Mesothelial cell of epicardium (in vitro differentiated cells): ENCODE results near the gene PRDM15. TPM values are rescaled to one million over a fixed set of nuclear protein-coding genes. Genes with fewer than 3 reads are reported as not detected.

Experiments
- DNase-seq, 2 experiments: peaks; one replicate each; pipeline ENCODE4 v3.0.0; 2021; ENCODE audit warnings: low spot score in 2 of 2; ENCODE audit not compliant: unreplicated experiment in 2 of 2
- H3K27ac Mint-ChIP-seq: 2 replicates; pipeline ENCODE4 v1.8.0; 2021; ENCODE audit warnings: mixed read lengths
- H3K27me3 Mint-ChIP-seq: 2 replicates; pipeline ENCODE4 v1.8.0; 2021; ENCODE audit warnings: low read depth, mixed read lengths
- H3K36me3 Mint-ChIP-seq: 2 replicates; pipeline ENCODE4 v1.8.0; 2021; ENCODE audit warnings: mixed read lengths
- H3K4me1 Mint-ChIP-seq: 2 replicates; pipeline ENCODE4 v1.8.0; 2021; ENCODE audit warnings: mixed read lengths
- H3K4me3 Mint-ChIP-seq: 2 replicates; pipeline ENCODE4 v1.8.0; 2021; ENCODE audit warnings: mild to moderate bottlenecking, moderate library complexity, mixed read lengths
- H3K9me3 Mint-ChIP-seq: 2 replicates; pipeline ENCODE4 v1.8.0; 2021; ENCODE audit warnings: mixed read lengths
- CTCF ChIP-seq: fragments of 200-600 bp; sonication (generic); IDR thresholded peaks from one replicate; pipeline ENCODE4 v1.5.0; 2021; ENCODE audit warnings: antibody characterized with exemption; ENCODE audit not compliant: unreplicated experiment
- total RNA-seq: library from RNA; stranded (reverse); gene quantifications from 3 replicates; pipeline ENCODE4 v1.2.1, GENCODE V29; 2021

Gene PRDM15
- total RNA-seq, 1 donor from 2014 or later: 12.0 TPM

DNA sequence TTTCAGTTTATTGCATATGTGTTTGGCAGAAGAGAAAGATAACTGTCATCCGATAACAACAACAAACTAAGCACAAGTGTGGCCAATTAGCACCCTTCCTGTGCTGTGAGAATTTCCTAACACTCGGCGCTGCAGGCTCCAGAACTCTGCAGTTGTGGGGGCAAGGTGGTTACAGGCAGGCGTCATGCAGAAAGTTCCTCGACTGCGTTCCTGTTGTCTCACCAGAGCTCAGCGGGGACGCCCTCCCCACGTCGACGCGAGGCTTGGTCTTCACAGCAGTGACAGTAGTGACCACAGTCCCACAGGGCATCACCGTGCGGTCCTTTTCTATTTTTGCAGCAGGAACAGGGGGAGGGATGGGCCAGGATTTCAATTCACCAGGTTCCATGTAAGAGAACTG, 27.6 kb upstream of the PRDM15 start:
- peaks cover 55% of the 10 kb centered on the region for H3K36me3 Mint-ChIP-seq
- H3K27me3 Mint-ChIP-seq: no peaks in the 10 kb centered on the region
- no peaks in the 10 kb centered on the region for H3K9me3 Mint-ChIP-seq
- no peak for TF ChIP-seq CTCF
- H3K4me3 Mint-ChIP-seq: no peak overlapping the region
- H3K27ac Mint-ChIP-seq: no peak overlapping the region
- H3K4me1 Mint-ChIP-seq: no peaks in the 10 kb centered on the region
- no peak for DNase-seq

GRCh38 chr21:41903559-41904351, 24.6 kb upstream of the PRDM15 start:
- no peak for TF ChIP-seq CTCF
- DNase-seq: no peak
- Mint-ChIP-seq H3K4me1 (no peaks in the 10 kb centered on the region), H3K27ac (no peak overlapping the region), H3K36me3 (peaks cover 48% of the 10 kb centered on the region), H3K9me3 (no peaks in the 10 kb centered on the region), H3K4me3 (no peak overlapping the region), H3K27me3 (no peaks in the 10 kb centered on the region)

- Mint-ChIP-seq H3K4me3 (no peak overlapping the region), H3K27me3 (no peaks in the 10 kb centered on the region), H3K36me3 (peaks cover 50% of the 10 kb centered on the region), H3K27ac (no peak overlapping the region), H3K9me3 (no peaks in the 10 kb centered on the region), H3K4me1 (no peaks in the 10 kb centered on the region)
- TF ChIP-seq CTCF: no peak
- DNase-seq: no peak
These were observed 23.8 kb upstream of the PRDM15 start for GRCh38 chr21:41902946-41903345.

DNA sequence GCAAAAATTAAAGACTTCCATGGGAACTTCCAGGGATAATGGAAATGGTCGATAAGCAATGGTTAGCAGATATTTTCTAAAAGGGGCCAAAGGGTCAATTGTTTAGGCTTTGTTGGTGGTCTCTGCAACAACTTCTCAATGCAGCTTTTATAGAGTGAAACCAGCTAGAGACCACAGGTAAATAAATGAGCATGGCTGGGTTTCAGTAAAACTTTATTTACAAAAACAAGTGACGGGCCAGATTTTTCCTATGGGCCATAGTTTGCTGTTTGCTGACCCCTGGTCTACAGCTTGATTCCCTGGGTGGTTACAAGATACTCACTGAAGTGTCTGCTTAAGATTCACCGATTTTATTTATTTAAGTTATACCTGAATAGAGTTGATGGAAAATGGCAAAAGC, 22.6 kb upstream of the PRDM15 start:
- H3K27ac Mint-ChIP-seq: no peak overlapping the region
- H3K27me3 Mint-ChIP-seq: no peaks in the 10 kb centered on the region
- peaks cover 43% of the 10 kb centered on the region for H3K36me3 Mint-ChIP-seq

GRCh38 chr21:41901099-41901498, 22.0 kb upstream of the PRDM15 start:
- H3K9me3 Mint-ChIP-seq: no peaks in the 10 kb centered on the region
- H3K4me1 Mint-ChIP-seq: peaks cover 9% of the 10 kb centered on the region
- H3K4me3 Mint-ChIP-seq: no peak overlapping the region
- H3K36me3 Mint-ChIP-seq: peaks cover 36% of the 10 kb centered on the region
- TF ChIP-seq CTCF: no peak
- no peak for DNase-seq
- H3K27me3 Mint-ChIP-seq: no peaks in the 10 kb centered on the region
- H3K27ac Mint-ChIP-seq: no peak overlapping the region

More for the DNA sequence above, 22.6 kb upstream of the PRDM15 start:
- Mint-ChIP-seq H3K4me3 (no peak overlapping the region), H3K9me3 (no peaks in the 10 kb centered on the region), H3K4me1 (peaks cover 4% of the 10 kb centered on the region)
- DNase-seq: no peak
- TF ChIP-seq CTCF: no peak
